Measurements from ENCODE around the gene VEGFC.

VEGFC gene

GRCh38 chr4:176758731-176759130 is 34.0 kb downstream of the VEGFC start:
- no peak for FAIRE-seq

DNA sequence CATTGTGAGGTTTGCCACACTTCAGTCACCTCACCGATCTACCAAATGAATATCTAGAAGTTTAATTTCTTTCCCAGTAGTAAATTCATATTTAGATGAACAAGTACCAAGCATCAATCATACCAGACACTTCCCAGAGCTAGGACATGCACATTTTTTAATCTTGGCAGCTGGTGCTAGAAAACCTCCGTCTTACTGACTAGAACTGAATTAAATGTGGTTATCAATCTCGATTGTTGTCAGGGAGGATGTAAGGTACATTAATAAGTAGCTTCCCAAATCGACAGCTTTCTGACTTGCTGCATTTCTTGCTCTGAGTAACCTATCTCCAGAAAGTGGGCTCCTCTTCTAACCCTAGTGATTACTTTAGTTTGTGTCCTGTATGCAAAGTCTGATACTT is 34.4 kb downstream of the VEGFC start:
- FAIRE-seq = no peak

DNA sequence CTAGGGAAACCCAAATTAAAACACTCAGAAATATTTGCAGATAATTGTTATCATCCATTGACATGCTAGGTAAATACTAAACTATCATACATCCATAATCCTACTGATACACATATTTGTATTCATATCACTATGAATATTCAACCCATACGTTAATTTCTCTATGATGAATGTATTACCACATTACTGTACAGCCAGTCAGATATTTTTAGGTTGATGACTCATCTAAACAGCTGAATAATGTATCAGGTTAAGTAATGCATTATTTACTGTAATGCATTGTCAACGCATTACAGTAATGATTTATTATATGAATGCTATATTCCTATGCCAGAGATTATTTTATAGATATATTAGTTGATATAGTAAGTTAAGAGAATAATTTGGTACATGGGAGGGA is 37.1 kb downstream of the VEGFC start:
- FAIRE-seq = no peak

- FAIRE-seq = no peak
Observed at GRCh38 chr4:176755001-176755400, 37.7 kb downstream of the VEGFC start.

- FAIRE-seq = no peak
Observed at GRCh38 chr4:176753049-176753448, 39.7 kb downstream of the VEGFC start.

DNA sequence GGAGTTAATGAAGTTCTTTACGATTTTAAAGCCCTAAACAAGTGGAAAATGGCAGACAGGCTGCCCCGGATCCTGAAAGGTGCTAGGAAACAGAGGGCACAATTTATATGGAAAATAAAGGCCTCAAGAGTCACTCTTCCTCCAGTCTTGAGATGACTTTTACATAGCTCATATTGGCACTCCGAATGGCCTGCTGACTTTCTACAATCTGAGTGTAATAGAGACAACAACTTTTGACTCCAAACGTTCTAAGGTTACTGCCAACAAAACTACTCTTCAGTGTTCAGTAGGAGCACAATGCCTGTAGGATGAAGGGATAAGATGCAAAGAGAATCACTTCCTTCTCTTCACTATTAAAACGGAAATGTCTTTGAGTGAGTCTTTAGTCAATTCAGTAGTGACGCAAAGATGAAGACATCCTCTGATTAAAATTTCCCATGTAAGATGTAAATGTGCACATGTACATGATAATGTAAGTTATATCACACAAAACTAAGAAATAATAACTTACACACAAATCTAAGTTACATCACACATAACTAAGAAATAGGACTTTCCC is 40.5 kb downstream of the VEGFC start:
- FAIRE-seq = no peak

- FAIRE-seq = no peak
Observed at GRCh38 chr4:176751061-176751460, 41.7 kb downstream of the VEGFC start.

GRCh38 chr4:176746846-176747245 is 45.9 kb downstream of the VEGFC start:
- FAIRE-seq = no peak

DNA sequence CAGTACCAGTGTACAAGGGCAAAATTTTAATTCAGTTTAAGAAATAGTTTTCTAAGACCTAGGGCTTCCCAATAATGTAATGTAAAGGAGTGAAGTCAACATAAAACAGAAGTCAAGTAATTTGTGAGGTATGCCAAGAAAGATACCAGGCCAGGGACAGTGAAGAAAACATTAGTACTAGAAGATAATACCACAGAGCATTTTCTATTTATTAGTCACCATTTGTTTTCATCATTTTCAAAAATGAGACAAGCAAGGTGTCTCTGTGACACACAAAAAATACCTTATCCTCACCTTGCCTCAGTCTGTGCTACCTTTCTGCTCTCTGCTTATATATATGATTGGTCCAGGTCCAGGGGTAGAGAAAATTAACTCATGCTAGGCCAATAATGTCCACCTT is 46.8 kb downstream of the VEGFC start:
- no peak for FAIRE-seq

DNA sequence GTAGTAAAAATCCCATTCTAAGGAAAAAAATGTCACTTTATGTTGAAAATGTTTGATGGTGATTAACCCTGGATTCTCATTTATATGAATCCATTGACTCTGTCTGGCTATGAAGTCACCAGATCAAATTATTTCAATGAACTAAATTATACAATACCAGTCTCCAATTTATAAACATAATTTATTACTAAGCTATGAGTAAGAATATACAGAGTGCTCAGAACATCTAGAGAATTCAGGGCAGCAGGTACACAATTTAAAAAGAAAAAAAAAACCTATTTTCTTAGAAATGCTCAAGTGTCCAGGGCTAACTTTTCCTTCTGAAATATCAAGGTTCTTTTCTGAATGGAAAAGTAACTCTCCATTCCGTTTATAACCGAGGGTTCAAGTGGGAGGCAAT is 48.6 kb downstream of the VEGFC start:
- no peak for FAIRE-seq

DNA sequence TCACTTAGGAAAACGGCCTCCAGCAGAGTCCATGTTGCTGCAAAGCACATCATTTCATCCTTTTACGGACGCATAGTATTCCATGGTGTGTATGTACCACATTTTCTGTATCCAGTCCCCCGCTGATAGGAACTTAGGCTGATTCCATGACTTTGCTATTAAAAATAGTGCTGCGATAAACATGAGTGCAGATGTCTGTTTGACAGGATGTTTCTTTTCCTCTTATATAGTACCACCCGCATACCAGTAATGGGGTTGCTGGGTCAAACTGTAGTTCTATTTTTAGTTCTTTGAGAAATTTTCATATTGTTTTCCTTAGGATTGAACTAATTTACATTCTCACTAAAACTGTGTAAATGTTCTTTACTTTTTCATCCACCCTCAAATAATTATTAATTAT is 50.5 kb downstream of the VEGFC start:
- FAIRE-seq = no peak

DNA sequence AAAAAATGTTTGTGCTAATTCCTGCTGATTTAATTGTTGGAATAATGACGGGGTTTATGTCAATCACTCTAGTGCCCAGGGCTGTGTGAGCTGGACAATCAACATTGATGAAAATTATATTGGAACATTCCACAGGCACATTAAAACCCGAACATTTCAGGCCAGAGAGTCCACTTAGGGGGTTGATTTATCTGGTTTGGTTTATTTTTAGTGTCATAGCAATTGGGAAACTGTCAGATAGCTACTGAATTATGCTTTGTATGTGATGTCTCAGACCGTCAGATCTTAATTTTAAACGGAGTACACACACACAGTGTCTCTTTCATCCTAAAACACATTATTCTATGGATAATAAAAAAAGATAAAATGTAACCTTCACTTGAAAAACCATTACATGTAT is 51.5 kb downstream of the VEGFC start:
- FAIRE-seq = no peak

DNA sequence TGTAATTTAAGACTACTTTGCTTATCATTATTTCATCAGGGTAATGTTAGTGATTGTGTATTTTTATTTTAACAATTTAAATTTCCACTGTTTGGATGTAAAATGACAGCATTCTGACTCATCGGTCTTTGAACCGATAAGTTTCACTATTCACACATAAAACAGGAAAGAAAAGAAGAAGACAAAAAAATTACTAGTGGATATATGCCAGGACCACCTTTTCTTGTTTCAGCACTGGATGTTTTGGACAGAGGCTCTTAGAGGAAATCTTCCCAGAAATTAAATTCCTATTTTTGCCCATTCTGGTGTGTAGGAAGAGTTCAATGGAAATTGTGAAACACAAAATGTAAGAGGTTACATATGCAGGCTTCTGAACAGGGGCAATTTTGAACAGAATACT is 57.4 kb downstream of the VEGFC start:
- FAIRE-seq = no peak

GRCh38 chr4:176734461-176734860 is 58.3 kb downstream of the VEGFC start:
- FAIRE-seq = no peak

- no peak for FAIRE-seq
Observed at GRCh38 chr4:176729489-176729888, 63.2 kb downstream of the VEGFC start.

DNA sequence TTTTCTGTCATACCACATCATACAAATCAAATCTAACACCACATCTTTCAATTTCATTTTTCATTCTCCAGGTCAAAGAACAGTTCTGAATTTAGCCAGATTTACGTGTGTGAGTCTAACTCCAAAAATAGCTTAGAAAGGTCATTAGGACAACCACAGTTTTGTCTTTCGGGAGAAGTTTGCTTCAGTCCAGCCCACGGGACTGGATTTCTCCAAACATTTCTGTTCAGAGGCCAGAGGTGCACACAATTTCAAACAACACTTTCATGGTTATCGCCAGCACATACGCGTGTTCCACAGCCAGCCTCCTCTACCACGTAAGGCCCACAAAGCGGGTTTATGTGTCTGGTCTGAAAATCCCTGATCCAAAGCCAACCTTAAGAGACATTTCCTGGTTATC is 65.9 kb downstream of the VEGFC start:
- FAIRE-seq = no peak

DNA sequence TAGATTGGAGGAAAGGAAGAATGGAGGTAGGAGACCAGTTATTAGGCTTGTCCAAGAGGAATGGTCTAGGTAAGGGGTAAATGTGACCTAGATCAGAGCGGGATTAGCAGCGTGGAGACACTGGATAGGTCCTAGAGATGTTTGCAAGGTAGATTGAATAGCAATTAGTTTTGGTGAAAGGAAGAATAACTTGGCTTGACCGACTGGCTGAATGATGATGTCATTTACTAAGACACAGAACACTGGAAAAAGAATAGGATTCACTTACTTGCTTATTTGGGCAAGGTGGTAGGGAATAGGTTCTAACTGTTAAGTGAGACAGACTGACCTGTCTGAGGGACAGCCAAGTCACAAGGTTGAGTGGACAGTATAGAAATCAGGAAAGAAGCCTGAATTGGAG is 71.3 kb downstream of the VEGFC start:
- FAIRE-seq = no peak

GRCh38 chr4:176718881-176719280 is 73.8 kb downstream of the VEGFC start:
- no peak for FAIRE-seq

DNA sequence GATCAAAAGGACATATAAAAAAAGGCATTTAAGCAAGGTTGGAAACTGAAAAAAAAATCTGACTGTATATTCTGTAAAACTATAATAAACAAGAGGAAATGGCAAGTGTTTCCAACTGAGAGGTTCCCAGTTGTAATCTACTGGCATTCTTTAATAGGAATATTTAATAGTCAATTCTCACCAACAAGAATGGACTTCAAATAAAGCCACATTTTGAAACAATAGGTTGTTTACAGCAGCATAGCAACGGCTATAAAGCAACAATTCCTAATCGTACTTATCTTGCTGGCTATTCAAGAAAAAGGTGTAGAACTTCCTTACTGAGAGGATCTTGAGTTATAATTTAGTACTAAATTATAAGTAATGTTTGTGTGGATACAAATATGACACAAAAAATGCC is 75.5 kb downstream of the VEGFC start:
- no peak for FAIRE-seq

DNA sequence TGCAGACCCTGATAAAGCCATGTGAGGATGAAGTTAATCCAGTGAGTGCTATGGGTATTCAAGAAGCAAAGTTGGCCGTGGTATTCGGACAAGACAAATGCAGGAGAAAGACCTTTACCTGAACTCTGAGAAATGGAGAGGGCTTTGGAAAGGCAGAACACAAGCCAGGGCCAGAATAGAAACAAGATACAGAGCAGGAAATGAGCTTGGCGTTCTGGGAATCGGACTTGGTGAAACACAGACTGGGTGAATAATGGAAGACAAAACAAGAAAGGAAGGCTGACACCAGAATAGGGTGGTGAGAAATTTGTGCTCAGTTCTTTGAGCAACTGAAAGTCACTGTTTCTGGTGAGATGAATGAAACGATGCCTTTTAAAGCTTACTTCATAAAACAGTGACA is 83.3 kb downstream of the VEGFC start:
- no peak for FAIRE-seq

DNA sequence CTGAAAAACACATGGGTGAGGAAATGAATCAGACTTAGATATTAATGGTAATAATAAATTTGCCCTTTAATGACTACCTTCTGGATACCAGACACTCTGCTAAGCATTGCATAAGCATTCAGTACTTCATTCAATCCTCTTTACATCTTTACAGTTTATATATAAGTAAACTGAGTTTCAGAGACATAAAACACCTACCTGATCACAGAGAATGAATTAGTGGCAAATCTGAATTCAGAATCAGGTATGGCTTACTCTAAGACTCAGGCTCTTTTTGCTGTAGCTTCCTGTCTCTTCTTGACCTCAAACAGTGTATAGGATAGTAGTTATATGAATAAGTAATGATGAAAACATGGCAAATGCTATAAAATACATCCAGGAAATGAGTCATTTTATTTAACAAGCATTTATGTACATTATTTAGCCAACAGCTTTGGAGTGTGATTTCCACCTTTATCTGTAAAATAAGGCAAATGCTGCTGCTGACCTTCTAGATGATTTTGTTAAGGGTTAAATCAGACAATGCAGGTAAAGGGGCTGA is 83.9 kb downstream of the VEGFC start:
- FAIRE-seq = no peak

DNA sequence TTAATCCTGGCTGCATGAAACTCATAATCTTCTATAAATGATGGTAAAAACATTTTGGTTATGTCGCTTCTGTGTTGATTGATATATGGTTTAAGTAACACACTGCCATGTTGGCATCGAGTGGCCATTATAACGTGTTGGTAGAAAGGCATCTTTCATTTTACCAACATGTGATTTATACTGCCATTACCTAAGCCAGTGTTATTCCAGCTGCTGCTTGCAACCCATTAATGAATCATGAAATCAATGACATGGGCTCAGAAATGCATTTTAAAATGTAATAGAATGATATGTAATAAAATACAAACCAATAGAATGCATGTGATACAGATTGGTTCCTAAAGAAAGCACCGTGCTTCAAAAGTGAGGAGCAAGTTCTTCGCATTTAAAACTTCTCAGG is 102.0 kb downstream of the VEGFC start:
- FAIRE-seq = no peak

DNA sequence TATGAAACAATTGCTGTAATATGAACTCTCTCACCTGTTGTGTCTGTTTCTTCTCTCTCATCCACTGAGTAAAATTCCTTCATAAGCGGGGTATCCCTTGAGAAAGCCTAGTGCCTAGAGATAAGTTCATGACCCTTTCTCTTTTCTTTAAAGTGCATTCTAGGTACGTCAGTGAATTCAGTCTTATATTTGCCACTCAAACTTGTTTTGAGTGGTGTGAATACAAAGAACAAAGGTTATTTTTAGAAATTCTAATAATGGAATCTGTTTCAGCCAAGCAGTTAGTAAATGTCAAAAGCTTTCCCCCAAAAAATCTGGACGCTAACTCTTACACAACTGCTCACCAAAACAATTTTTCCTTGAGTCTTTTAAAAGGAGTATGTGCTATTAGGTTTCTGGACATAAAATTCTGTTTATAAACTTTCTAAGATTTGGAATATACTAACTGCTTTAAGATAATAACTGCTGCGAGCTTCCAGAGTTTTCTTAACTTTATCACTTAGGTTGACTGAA is 112.0 kb downstream of the VEGFC start:
- FAIRE-seq = no peak

DNA sequence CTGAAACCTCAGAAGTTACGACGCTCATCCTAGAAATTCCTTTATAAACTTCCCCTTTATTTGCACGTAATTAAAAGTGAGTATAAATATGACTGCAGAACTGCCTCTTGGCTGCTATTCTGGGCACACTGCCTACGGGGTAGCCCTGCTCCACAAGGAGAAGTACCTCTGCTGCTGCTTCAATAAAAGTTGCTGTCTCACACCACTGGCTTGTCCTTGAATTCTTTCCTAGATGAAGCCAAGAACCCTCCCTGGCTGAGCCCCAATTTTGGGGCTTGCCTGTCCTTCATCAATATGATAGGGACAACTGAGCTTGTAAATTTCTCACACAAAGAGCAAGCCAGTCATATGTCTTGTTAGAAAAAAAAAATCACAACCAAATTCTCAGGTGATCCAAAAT is 115.8 kb downstream of the VEGFC start:
- no peak for FAIRE-seq

- no peak for FAIRE-seq
Observed at GRCh38 chr4:176675810-176676209, 116.9 kb downstream of the VEGFC start.
